GM18508 (cell line): ENCODE data around the gene BRICD5.

Experiments used
- ATAC-seq: cut with Tn5 transposase; IDR thresholded peaks from one replicate; pipeline ENCODE4 v1.9.1; 2021; ENCODE audit warnings: moderate number of reproducible peaks; ENCODE audit not compliant: insufficient read depth, unreplicated experiment

BRICD5 gene

DNA sequence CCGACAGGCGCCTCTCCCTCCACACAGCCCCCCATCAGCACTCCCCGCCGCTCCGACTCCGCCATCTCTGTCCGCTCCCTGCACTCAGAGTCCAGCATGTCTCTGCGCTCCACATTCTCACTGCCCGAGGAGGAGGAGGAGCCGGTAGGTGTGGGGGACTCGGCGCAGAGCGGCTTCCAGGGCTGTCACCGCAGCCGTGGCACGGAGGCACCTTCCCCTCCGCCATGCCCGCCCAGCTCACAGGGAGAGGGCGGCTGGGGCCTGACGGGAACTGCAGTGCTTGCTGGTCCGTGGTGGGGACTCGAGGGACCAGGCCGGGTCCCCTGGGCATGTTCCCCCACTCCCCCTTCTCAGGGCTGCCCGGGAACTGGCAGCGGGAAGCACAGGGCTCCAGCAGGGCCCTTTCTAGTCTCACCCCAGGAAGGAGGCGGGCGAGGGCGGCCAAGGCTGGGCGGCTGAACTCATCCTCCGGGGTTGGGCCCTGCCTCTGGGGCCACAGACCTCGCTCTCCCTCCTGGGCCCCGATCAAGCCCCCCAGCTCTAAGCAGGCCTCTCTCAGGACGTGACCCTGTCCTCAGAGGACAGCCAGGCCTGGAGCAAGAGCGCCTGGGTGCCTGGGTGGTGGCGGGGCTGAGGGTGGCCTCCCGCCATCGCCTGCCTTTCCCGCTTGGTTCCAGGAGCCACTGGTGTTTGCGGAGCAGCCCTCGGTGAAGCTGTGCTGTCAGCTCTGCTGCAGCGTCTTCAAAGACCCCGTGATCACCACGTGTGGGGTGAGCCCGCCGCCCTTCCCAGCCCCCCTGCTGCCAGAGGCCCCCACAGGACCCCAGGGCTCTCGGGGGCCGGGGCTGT, 39.9 kb downstream of the BRICD5 start:
- ATAC-seq = no peak

DNA sequence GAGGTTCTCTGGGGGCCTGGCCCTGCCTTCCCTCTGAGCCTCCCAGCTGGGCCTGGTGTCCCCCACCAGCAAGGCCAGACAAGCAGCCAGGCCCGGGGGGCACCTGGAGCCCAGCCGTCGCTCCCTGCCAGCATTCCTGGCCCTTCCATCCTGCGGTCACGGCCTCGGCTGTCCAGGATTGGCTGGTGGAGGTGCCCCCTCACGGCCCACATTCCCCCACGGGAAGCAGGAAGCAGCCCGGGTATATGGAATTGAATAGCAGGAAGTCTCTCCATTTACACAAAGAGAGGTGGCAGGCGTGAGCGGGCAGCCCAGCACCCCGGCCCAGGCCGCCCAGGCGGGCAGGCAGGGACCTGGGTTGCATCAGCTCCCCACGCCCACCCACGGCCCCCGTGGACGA, 40.6 kb downstream of the BRICD5 start:
- ATAC-seq = no peak

DNA sequence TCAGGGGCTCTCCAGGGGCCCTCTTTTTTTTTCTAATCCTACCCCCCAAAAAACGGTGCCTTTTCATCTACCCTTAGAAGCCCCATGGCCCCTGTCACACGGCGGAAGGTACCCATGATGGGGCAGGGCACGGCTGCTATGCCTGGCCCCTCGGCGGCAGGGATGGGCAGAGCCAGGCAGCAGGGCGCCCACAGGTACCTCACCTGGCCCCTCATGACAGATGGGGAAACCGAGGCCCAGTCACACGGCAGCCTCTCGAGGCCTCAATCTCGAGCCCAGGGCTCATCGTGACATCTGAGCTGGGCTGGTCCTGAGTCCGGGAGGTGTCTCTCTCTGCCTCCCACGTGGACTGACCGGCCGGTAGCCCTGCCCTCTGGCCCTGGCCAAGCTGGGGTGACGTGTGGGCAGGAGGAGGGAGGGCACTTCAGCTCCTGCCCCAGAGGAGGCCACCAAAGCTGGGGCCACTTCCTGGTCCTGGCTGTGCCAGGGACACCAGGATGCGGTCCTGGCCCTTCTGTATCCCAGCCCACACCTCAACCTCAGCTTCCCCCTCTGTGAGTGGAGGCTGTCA, 43.5 kb downstream of the BRICD5 start:
- ATAC-seq = no peak

DNA sequence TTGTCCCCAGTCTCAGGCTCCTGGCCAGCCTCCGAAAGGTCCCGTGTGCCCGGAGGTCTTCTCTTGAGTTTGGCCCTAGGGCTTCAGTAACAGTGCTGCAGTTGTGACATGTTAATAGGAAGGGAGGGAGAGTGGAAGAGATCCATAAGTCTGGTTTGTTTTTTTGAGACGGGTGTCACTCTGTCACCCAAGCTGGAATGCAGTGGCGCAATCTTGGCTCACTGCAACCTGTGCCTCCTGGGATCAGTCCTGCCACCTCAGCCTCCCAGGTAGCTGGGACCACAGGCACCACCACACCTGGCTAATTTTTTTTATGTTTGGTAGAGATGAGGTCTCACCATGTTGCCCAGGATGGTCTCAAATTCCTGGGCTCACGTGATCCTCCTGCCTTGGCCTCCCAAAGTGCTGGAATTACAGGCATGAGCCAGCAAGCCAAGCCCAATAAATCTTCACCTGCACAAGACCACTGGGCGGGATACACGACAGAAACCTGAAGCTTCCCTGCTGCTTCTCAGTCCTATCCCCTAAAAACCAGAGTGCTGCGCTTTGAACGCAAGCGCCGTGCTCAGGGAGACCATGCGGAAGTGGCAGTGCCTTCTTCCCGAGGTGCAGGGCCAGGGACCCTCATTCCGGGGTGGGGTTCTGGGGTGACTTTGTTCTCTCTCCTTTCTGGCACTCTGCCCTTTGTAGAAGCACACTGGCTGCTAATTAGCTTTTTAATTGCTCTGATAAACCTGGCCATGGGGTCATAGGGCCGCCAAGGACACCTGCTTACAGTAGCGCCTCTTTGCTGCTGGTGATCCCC, 44.2 kb downstream of the BRICD5 start:
- ATAC-seq = no peak

DNA sequence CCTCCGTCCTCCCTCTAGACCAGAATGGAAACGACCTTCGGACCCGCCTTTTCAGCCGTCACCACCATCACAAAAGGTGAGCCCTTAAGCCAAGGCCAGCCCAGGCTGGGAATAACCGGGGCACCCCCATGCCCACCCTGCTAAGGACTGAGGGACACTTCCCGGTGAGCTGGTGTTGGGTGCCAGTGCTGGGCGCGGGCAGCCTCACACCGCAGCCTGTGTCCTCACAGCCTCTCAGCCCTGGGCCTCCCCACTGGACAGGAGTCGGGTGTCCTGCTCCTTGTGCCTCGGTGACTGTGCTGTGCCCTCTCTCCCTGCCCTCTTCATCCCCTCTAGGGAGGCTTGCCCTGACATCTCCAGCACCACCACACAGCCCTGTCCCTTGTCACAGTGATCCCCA, 44.8 kb downstream of the BRICD5 start:
- no peak for ATAC-seq

DNA sequence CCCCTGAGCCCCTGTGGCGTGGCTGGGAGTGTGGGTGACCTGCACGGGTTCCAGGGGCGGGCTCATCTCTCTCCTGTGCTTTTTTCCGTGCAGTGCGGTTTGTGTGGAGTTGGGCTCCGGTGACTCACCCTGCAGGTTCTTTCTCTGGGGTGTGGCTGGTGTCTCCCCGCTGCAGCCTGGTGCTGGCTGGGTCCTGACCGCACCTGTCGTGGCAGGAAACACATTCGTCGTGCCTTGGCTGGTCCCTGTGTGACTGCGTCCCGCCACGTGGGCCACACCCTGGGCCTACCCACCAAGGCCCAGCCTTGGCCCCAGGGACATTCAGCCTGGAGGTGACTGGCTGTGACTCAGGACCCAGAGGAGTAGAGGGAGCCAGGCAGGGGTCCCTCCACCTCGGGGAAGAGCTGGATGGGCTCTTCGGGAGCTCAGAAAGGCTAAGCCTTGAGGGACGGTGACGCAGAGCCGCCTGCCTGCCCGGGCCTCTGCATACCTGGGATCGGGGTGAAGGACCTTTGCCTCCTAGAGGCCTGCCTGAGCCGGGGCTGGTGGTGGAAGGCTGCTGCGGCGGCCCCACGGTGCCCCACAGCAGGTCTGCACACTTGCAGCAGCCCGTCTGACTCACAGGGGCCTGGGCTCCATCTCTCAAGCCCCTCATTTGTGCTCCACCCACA, 47.3 kb downstream of the BRICD5 start:
- no peak for ATAC-seq

DNA sequence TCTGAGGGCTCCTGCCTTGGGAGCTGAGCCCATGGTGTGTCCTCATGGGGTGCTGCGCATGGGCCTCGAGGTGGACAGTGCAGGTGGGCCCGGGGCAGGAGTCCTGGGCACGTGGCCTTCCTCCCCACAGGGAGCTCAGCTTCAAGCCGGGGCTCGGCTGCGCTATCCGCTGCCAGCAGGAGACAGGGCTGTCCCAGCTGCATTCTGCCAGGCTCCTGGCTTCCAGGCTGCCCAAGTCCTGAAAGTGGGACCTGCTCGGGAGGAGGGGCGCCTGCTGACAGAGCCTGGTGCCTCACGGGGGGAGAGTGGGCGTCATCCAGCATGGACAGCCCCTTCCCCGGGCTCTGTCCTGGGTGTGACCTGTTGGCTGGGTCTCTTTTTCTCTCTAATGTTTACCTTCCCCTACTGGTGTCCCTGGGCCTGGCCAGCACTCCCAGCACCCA, 48.0 kb downstream of the BRICD5 start:
- no peak for ATAC-seq

DNA sequence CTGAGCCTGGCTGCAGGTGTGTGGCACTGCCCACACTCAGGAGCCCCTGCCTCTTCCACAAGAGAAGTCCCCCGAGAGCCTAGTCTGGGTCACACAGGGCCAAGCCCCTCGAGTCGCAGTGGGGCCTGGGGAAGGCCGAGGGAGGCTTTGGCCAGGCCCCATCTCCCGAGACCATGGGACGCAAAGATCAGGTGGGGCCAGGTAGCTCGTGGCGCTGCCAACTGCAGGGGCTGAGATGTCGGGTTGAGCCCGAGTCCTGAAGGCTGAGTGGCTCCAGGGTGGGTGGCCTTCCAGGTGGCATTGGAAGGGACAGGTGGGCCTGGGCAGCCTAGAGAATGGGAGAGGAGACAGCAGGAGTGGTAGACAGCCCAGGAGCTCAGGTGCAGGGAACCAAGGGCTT, 48.8 kb downstream of the BRICD5 start:
- no peak for ATAC-seq

DNA sequence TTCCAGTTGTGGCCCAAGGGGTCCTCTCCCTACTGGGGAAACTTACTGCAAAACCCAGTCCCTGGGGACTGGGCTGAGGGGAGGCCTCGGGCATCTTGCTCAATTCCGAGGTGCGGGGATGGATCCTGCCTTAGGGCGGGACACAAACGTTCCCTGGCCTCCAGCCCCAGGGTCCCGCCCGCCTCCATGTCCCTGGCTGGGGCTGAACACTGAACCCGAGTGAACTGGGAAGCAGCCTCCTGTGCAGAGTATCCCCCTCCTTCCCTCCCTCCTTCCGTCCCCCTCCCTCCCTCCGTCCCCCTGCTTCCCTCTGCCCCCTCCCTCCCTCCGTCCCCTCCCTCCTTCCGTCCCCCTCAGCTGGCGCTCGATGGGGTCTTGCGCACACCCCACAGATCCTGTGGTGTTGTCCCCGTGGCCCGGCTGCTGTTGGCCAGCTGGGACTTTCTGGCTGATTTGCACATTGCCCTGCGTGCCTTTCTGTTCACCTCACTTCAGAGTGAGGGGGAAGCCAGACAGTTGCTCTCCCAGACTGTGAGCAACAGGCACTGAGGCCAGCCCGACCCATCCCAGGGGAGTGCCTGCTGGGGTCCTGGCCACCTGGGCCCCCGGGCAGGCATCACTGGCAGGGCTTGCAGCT, 49.6 kb downstream of the BRICD5 start:
- ATAC-seq = no peak
